GM21576 (cell line): ENCODE measurements around the gene HLA-DPB1.
"Not testable (repeated sequence)": the region's sequence is repeated elsewhere in the genome, so short reads cannot be mapped to it uniquely, and the experiment has no call there.

Source experiments
- ATAC-seq: cut with Tn5 transposase; IDR thresholded peaks from one replicate; pipeline ENCODE4 v1.9.1; 2021; ENCODE audit warnings: mild to moderate bottlenecking, moderate library complexity; ENCODE audit not compliant: unreplicated experiment

The HLA-DPB1 gene

GRCh38 chr6:33101121-33101737, 25.4 kb downstream of the HLA-DPB1 start:
- ATAC-seq = not testable (repeated sequence)

DNA sequence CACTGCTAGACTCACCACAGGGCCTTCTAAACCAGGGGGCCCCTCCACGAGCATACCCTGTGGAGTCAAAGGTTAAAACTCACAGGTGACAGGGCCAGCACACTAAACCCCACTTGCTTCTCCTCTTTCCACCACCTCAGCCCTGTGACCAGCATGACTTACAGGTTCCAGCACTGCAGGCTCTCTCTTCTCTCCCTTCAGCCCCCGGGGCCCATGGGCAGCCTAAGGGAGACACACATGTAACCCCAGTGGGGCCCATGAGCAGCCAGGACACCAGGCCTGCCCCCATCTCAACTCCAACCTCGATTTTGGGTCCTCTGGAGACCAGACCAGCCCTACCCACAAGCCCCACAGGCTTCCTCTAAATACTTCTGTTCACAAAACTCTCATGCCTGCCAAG, 28.0 kb downstream of the HLA-DPB1 start:
- no peak for ATAC-seq

- no peak for ATAC-seq
These were observed 29.1 kb downstream of the HLA-DPB1 start for GRCh38 chr6:33104887-33105286.

DNA sequence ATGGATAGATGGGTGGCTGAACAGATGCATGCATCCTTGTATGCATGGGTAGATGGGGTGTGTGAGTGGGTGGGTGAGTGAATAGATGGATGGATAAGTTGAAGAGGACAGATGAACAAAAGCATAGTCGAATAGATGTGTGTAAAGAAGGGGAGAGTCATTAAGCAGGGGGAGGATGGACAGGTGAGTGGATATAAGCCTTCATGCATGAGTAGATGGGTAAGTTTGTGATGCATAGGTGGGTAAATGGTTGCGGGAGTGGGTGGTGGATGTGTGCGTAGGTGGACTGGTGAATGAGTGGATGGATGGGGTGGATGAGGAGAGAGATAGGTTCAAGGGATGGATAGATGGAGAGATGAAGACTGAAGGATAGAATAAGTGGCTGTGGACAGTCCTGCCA, 29.6 kb downstream of the HLA-DPB1 start:
- no peak for ATAC-seq

DNA sequence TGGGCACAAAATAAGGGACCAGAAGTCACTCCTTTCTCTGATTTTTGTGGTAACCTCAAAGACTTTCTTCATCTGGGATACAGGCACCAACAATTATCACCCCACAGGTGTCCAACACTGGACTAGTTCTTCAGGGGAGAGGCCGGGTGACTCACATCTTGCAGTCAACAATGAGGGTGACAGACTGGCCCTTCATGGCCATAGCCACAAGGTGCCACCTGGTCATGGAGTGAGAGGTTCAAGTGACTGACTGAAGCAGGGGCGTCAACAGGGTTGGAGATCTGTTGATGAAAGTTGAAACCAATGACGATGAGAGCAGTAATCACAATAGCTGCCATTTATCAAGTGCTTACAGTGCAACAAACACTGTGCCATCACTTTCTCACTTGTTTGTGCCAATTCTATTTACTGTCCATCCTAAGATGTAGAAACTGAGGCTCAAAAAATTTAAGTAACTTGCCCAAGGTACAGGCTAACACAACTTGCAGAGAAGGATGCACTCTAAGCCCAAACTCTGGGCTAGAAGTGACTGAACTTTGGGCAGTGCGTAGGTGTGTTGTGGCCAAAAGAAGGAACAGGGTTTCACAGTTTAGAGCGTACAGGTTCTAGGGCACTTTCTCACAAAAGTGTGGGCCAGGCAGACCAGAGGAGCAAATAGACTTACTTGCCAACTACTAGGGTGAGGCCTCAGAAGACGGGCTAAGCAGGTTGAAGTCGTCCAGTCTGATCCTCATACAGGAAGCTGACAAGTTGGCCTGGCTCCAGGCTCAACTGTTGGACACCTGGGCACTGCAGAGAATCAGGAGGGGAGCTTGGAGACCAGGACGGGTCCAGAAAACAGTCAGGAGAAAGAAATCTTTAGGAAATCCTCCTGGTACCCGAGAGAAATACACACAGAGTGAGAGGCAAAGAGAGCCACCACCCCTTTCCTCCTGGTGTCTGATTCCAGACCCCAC, 30.4 kb downstream of the HLA-DPB1 start:
- no peak for ATAC-seq

- ATAC-seq = no peak
These were observed 31.9 kb downstream of the HLA-DPB1 start for GRCh38 chr6:33107641-33108040.

DNA sequence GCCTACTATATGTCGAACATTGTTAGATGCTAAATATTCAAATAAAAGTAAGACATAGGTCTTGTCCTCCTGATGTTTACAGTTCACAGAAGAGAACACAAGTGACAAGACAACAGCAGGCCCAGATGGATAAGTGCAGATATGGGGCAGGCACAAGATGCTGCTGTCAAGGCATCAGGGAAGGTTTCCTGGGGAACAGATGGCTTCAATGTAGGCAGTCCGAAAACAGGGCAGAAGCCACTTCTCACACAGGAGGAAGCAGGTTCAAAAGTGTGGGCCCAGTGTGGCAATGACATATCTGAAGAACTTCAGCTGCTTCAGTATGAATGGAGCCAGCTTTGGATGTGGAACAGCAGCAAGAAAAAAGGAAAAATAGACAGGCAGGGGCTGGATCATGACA, 32.5 kb downstream of the HLA-DPB1 start:
- no peak for ATAC-seq

- peak; percentile 83 for ATAC-seq
These were observed 36.4 kb downstream of the HLA-DPB1 start for GRCh38 chr6:33112148-33112547.

DNA sequence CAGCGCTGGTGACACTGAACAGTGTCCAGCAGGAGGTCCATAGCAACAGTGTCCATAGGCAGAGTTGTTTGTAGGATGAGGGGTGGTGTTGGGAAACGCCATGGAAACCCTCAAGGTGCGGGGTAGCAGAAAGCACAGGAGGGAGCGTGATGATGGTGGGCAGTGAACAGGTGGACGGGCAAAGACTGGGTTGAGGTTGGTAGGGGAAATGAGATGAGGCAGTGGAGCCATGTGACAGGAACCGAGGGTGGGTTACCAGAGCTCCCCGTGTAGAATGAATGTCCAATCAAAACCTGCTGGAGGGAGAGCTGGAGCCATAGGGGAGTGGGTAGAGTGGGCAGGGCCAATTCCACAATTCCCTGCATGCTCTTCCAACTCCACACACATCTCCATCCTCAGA, 38.0 kb downstream of the HLA-DPB1 start:
- ATAC-seq = no peak

DNA sequence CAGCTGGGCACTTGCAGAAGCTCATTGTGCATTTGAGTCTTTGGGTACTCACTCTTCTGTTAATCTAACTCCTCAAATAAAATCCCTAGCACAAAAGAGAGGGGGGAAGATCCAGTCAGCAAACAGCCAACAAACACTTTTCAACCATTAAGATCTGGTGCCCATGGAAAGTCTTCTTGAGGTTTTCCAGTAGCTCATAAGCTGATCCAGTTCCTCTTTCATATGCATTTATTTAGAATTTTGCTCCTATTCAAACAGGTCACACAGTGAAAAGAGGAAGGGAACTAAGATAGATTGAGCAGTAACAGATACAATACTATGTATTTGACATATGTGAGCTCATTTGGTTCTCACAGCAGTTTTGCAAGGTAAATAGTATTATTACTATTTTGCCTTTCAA, 38.6 kb downstream of the HLA-DPB1 start:
- no peak for ATAC-seq

DNA sequence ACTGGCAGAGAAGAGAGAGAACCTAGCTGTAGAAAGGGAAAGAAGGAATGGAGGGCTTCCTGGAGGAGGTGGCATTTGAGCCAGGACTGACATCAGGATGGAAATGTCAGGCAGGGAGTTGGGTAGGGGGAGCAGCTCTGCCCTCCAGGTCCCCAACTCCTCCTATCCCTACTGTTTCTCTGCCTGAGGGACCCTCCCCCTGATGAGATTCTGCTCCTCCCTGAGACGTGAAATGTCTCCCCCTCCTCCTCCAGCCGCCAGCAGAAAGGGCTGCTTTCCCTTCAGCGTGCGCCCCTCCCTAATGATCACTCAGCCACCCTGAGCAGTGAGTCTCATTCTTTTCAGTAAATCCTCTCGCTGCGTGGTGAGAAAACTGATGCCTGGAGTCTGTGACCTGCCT, 40.6 kb downstream of the HLA-DPB1 start:
- no peak for ATAC-seq

DNA sequence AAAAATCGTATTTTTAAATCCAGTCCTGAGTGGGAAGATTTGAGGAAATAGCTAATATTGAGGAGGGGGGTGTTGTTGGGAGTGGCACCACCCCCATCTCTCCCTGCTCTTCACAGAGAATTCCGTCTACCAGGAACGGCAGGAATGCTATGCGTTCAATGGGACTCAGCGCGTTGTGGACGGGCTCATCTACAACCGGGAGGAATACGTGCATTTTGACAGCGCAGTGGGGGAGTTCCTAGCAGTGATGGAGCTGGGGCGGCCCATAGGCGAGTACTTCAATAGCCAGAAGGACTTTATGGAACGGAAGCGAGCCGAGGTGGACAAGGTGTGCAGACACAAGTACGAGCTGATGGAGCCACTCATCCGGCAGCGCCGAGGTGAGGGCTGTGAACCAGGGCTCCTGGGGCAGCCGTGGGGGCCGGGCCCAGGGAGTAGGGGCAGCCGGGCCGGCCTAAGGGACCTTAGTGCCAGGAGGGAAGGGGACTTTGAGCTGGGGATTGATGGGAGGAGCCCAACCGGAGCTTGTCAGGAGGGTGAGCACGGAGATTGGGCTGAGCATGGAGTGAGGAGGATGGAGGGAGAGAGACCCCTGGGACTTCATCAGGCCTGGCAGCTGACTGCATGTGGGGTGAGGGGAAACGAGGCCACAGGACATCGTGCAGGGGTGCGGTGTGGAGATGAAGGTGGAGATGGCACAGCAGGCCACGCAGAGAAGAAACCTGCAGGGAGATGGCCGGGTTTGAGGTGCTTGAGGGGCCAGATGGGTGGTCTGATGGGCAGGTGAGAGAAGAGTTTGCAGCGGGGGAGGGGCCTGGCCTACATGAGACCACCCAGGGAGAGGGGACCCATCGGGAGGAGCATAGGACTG, 41.3 kb downstream of the HLA-DPB1 start:
- ATAC-seq = no peak

DNA sequence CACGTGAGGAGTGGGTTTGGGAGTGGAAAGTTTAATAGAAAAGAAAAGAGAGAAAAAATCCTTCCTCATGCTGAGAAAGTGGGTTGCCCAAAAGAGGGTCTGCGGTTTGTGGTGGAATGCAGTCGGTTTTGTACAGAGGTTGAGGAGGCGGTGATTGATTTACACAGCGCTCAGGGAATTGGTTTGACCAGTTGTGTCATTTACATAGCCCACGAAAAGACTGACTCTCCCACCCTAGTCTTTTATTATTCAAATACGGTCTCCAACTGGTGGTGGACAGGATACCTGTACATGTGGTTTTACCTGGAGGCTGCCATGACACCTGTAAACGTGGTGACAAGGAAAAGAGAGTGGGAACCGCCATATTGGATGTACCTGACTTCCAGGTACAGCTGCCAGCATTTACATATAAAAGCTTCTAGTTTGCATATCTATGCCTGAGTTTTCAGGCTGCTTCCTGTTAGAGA, 42.1 kb downstream of the HLA-DPB1 start:
- no peak for ATAC-seq

GRCh38 chr6:33118525-33119123, 42.8 kb downstream of the HLA-DPB1 start:
- ATAC-seq = no peak

DNA sequence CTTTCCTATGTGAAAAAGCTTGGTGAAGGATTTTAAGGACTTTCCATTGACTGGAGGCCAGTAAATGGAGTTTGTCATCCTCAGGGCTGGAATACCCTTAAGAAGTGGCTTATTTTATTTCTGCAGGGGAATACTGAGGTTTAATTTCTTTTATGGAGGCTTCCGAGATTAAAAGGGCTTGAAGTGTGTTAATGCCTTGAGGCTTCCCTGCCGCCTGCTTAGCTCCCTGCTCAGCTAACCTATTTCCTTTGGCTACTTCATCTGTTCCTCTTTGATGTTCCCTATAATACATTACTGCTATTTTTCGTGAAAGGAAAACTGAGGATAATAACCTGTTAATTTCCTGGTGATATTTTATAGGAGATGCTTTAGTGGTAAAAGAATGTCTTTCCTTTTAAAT, 44.2 kb downstream of the HLA-DPB1 start:
- ATAC-seq = no peak

DNA sequence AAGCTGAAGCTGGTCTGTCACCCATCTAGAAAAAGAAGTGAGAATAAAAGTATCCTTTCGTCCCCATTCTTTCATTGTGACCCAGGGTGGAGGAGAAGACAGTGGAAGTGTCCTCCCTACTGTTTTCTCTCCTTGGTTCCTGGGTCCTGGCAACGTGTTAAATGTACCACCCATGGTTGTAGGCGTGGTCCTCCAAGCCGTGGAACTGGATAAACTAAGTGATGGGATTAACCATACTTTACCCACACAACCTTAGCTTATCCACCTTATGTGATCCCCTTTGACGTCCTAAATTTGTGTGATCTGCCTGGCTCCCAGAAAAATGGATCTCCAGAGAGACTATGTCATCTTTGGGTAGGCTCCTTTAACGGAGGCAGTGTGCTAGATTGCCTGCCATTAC, 47.4 kb downstream of the HLA-DPB1 start:
- ATAC-seq = no peak

DNA sequence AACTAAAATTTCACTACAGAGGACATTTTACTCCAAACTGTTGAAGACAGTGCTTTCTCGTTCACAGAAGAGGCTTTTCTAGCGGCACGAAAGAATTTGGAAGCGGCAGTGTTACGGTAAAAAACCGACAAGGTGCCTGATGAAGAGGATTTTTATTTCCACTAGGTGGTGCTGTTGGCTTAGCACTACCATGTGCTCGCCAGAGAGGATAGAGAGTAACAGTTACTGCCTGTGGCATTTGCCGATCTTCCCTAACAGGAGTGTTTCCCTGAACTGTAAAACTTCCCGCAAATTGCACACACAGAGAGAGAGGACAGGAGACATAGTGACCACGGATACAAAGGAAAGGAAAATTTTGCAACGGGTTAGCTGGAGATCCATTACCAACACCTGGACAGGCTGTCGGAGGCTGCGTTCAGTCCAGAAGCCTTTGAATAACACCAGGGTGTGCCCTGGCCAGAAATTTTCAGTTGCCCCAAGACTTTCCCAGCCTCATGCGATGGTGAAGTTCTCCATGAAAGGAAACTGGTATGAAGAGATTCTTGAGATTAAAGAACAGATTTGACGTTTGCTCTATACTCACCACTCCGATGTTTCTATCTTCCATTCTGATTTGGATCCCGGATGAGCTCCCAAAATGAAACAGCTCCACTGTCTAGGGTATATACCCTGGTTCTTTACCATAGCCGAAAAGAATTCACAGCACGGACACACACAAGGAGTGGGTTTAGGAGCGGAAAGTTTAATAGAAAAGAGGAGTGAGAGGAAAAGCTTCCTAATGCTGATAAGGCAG, 48.1 kb downstream of the HLA-DPB1 start:
- no peak for ATAC-seq

DNA sequence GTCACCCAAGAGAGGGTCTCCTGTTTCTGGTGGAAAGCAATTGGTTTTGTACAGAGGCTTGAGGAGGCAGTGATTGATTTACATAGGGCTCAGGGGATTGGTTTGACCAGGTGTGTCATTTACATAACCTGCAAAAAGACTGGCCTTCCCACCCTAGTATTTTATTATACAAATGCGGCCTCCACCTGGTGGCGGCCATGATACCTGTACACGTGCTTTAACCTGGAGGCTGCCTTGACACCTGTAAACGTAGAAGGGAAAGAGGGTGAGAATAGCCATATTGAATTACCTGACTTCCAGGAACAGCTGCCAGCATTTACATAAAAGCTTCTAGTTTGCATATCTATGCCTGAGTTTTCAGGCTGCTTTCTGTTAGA, 48.7 kb downstream of the HLA-DPB1 start:
- no peak for ATAC-seq

GRCh38 chr6:33124947-33125346, 49.2 kb downstream of the HLA-DPB1 start:
- ATAC-seq = no peak

DNA sequence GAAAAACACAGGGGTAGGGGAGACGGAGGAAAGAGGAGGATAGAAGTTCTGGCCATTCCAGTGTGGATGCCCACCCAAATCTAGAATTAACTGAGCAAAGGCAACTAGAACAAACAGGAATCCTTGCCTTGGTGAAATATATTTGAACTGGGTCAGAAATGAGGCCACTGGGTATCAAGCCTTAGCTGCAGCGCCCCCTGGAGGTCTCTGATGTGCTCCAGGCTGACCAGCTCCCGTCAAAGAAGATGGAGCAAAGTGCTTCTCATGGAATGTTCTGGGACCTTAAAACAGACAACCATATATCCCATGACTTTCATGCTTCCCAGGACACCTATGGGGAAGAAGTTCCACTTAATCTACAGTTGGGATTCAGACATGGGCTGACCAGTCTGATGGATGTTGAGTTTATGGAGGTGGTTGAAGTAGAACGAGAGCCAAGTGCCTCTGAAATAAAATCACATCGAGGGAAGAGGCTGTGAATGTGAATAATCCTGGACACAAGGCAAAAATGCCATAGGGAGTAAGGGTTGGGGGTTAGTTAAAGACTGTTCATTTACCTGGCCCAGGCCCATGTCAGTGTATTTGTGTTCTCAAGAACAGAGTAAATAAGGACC, 50.4 kb downstream of the HLA-DPB1 start:
- ATAC-seq = no peak
